Lower lobe of right lung (tissue), 2 donors: ENCODE results near the gene BAHCC1. TPM values are rescaled to one million over a fixed set of nuclear protein-coding genes. Genes with fewer than 3 reads are reported as not detected.

ENCODE experiments used
- ATAC-seq, 2 donors: fragments of 200-7000 bp; cut with Tn5 transposase; one replicate each; pipeline ENCODE4 v1.9.1; 2020 to 2022; ENCODE audit warnings: mild to moderate bottlenecking in 2 of 2, moderate library complexity in 2 of 2
- DNase-seq: peaks from one replicate; pipeline ENCODE4 v3.0.0-alpha.2; 2020
- H3K27ac ChIP-seq: fragments of 200-600 bp; one replicate; pipeline ENCODE4 v1.8.0; 2022
- H3K27me3 ChIP-seq: fragments of 200-600 bp; one replicate; pipeline ENCODE4 v1.8.0; 2022; ENCODE audit warnings: low read depth
- H3K36me3 ChIP-seq: fragments of 200-600 bp; one replicate; pipeline ENCODE4 v1.8.0; 2022; ENCODE audit warnings: mild to moderate bottlenecking
- H3K4me1 ChIP-seq: fragments of 200-600 bp; one replicate; pipeline ENCODE4 v1.8.0; 2022
- H3K4me3 ChIP-seq: fragments of 200-600 bp; one replicate; pipeline ENCODE4 v1.8.0; 2022; ENCODE audit warnings: mild to moderate bottlenecking
- H3K9me3 ChIP-seq: fragments of 200-600 bp; one replicate; pipeline ENCODE4 v1.8.0; 2022
- intact Hi-C: fragments of 100-400 bp; cut with DNase I; formaldehyde crosslinking; loops from one replicate; pipeline ENCODE4 v1.11.0; 2022
- total RNA-seq: library from RNA; stranded (reverse); fragmentation: NEBNext Ultra II Directional; extraction: Animal tissue kit (Norgen Biotek cat#: 25700); gene quantifications from one replicate; pipeline ENCODE4 v1.2.1, GENCODE V29; 2021
- TF ChIP-seq, protein P1 (sequence below): fragments of 200-600 bp; IDR thresholded peaks from one replicate; pipeline ENCODE4 v1.8.0; 2022; ENCODE audit warnings: antibody characterized with exemption, mild to moderate bottlenecking
- donor health status: DM: no; HTN: yes; CAD: no; lungs with severe emphysema.

The BAHCC1 gene
- total RNA-seq, 1 donor from 2014 or later: 19.9 TPM

DNA sequence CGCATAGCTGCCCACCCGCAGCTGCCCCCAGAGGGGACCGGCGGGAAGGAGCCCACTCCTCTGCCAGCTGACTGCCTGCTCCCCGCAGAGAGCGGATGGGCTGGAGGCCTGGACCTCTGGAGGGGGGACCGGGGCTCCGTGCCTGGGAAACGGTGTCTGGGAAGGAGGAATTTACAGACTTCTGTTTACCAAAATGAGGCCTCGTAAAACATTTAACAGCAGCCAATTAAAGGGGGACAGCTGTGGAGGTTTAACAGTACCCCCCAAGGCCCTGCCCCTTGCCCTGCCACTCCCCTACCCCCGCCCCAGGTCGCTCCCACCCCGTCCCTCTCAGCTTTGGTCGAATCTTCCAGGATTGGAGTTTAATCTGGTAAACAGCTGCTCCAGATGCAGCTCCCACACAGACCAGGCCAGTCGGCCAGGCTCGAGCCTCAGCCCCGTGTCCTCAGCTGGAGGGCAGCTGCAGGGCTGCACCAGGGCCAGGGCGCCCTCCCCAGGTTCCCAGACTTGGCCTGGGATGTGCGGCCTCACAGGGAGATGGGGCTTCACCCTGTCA lies 41.1 kb downstream of the BAHCC1 start:
- Histone ChIP-seq H3K9me3 (no peaks in the 10 kb centered on the region), H3K36me3 (no peaks in the 10 kb centered on the region), H3K27ac (peak overlapping the region; percentile 73), H3K4me3 (no peak overlapping the region), H3K4me1 (peaks cover 26% of the 10 kb centered on the region), H3K27me3 (no peaks in the 10 kb centered on the region)
- DNase-seq: no peak
- TF ChIP-seq, protein P1, sequence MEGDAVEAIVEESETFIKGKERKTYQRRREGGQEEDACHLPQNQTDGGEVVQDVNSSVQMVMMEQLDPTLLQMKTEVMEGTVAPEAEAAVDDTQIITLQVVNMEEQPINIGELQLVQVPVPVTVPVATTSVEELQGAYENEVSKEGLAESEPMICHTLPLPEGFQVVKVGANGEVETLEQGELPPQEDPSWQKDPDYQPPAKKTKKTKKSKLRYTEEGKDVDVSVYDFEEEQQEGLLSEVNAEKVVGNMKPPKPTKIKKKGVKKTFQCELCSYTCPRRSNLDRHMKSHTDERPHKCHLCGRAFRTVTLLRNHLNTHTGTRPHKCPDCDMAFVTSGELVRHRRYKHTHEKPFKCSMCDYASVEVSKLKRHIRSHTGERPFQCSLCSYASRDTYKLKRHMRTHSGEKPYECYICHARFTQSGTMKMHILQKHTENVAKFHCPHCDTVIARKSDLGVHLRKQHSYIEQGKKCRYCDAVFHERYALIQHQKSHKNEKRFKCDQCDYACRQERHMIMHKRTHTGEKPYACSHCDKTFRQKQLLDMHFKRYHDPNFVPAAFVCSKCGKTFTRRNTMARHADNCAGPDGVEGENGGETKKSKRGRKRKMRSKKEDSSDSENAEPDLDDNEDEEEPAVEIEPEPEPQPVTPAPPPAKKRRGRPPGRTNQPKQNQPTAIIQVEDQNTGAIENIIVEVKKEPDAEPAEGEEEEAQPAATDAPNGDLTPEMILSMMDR: no peak
- peak; percentile 19 to 54 for ATAC-seq
- intact Hi-C loops: no loop called here

GRCh38 chr17:81437191-81437651 lies 42.0 kb downstream of the BAHCC1 start:
- intact Hi-C loops: no loop called here
- Histone ChIP-seq H3K27ac (peak overlapping the region; percentile 41), H3K36me3 (peaks cover 3% of the 10 kb centered on the region), H3K4me3 (no peak overlapping the region), H3K4me1 (peaks cover 26% of the 10 kb centered on the region), H3K27me3 (no peaks in the 10 kb centered on the region), H3K9me3 (no peaks in the 10 kb centered on the region)
- ATAC-seq: no peak
- TF ChIP-seq, protein P1: no peak
- no peak for DNase-seq

GRCh38 chr17:81438007-81438659 lies 42.9 kb downstream of the BAHCC1 start:
- Histone ChIP-seq H3K4me1 (peaks cover 26% of the 10 kb centered on the region), H3K9me3 (no peaks in the 10 kb centered on the region), H3K4me3 (no peak overlapping the region), H3K27ac (no peak overlapping the region), H3K27me3 (no peaks in the 10 kb centered on the region), H3K36me3 (peaks cover 12% of the 10 kb centered on the region)
- TF ChIP-seq, protein P1: no peak
- no peak for DNase-seq
- ATAC-seq: no peak
- intact Hi-C loops: no loop called here

- no peaks in the 10 kb centered on the region for H3K9me3 ChIP-seq
- peaks cover 16% of the 10 kb centered on the region for H3K36me3 ChIP-seq
- H3K27ac ChIP-seq: no peak overlapping the region
- ATAC-seq: no peak
- no peaks in the 10 kb centered on the region for H3K27me3 ChIP-seq
- TF ChIP-seq, protein P1: no peak
- H3K4me3 ChIP-seq: no peak overlapping the region
- intact Hi-C loops: no loop called here
- DNase-seq: no peak
- peaks cover 26% of the 10 kb centered on the region for H3K4me1 ChIP-seq
These were observed 43.4 kb downstream of the BAHCC1 start for GRCh38 chr17:81438688-81439087.

- H3K27me3 ChIP-seq: no peaks in the 10 kb centered on the region
- no peak for DNase-seq
- H3K4me3 ChIP-seq: no peak overlapping the region
- peaks cover 21% of the 10 kb centered on the region for H3K4me1 ChIP-seq
- intact Hi-C loops: no loop called here
- H3K27ac ChIP-seq: no peak overlapping the region
- no peaks in the 10 kb centered on the region for H3K9me3 ChIP-seq
- TF ChIP-seq, protein P1: no peak
- H3K36me3 ChIP-seq: peaks cover 18% of the 10 kb centered on the region
- ATAC-seq: no peak
These were observed 44.8 kb downstream of the BAHCC1 start for GRCh38 chr17:81440051-81440471.
